SK-N-MC (cell line): ENCODE results near the gene RRM2.

Experiments used
- DNase-seq: peaks from one replicate; pipeline ENCODE4 v3.0.0-alpha.2; 2011; ENCODE audit warnings: low read depth, low spot score
- H3K27ac ChIP-seq: fragments of 200-600 bp; sonication (generic); 2 replicates; pipeline ENCODE4 v1.5.1; 2016; ENCODE audit warnings: mixed run types
- H3K36me3 ChIP-seq: fragments of 200-600 bp; sonication (generic); 2 replicates; pipeline ENCODE4 v1.6.1; 2017; ENCODE audit warnings: antibody characterized with exemption, low read length, mixed read lengths; ENCODE audit not compliant: insufficient read depth
- H3K4me3 ChIP-seq: fragments of 200-600 bp; sonication (generic); 2 replicates; pipeline ENCODE4 v1.5.1; 2016
- H3K9ac ChIP-seq: fragments of 200-600 bp; sonication (generic); 2 replicates; pipeline ENCODE4 v1.8.0; 2017; ENCODE audit warnings: mixed run types, mixed read lengths; ENCODE audit not compliant: insufficient read length
- H3K9me3 ChIP-seq: fragments of 200-600 bp; sonication (generic); 2 replicates; pipeline ENCODE4 v1.6.1; 2017; ENCODE audit warnings: low read depth, mild to moderate bottlenecking, antibody characterized with exemption, low read length, moderate library complexity, mixed read lengths
- EZH2 ChIP-seq: fragments of 200-600 bp; sonication (generic); IDR thresholded peaks from one replicate; pipeline ENCODE4 v1.6.1; 2017; ENCODE audit warnings: antibody characterized with exemption
- FOXP2 ChIP-seq: optimal IDR thresholded peaks from 2 replicates; pipeline ENCODE3; 2011; ENCODE audit warnings: mild to moderate bottlenecking, moderate library complexity; ENCODE audit not compliant: insufficient read depth; ENCODE audit errors: extremely low read length, control extremely low read depth
- POLR2AphosphoS5 ChIP-seq: IDR thresholded peaks from 2 replicates; pipeline ENCODE4 v1.6.1; 2012; ENCODE audit warnings: mild to moderate bottlenecking, low read depth, low read length, borderline replicate concordance

The RRM2 gene

GRCh38 chr2:10122500-10123280 is at the start of gene RRM2:
Gene RRM2, plus strand, starts transcription at chr2:10122739. Its CDS starts 60 bp downstream, at chr2:10122799.
- Histone ChIP-seq H3K9me3 (no peaks in the 10 kb centered on the region), H3K36me3 (peaks cover 46% of the 10 kb centered on the region)
- TF ChIP-seq EZH2 (no peak), POLR2AphosphoS5 (peak; percentile 95)

GRCh38 chr2:10073706-10074105 is 48.8 kb upstream of the RRM2 start:
- no peak overlapping the region for H3K9ac ChIP-seq
- TF ChIP-seq POLR2AphosphoS5 (no peak), FOXP2 (no peak), EZH2 (no peak)
- no peak overlapping the region for H3K27ac ChIP-seq
- no peak overlapping the region for H3K4me3 ChIP-seq
- no peaks in the 10 kb centered on the region for H3K9me3 ChIP-seq
- DNase-seq: no peak
- no peaks in the 10 kb centered on the region for H3K36me3 ChIP-seq

More at GRCh38 chr2:10122500-10123280, at the start of gene RRM2:
- Histone ChIP-seq H3K4me3 (peak within 1 kb of the TSS; percentile 93), H3K27ac (peak within 1 kb of the TSS; percentile 93), H3K9ac (peak within 1 kb of the TSS; percentile 95)
- peak; percentile 71 for DNase-seq

DNA sequence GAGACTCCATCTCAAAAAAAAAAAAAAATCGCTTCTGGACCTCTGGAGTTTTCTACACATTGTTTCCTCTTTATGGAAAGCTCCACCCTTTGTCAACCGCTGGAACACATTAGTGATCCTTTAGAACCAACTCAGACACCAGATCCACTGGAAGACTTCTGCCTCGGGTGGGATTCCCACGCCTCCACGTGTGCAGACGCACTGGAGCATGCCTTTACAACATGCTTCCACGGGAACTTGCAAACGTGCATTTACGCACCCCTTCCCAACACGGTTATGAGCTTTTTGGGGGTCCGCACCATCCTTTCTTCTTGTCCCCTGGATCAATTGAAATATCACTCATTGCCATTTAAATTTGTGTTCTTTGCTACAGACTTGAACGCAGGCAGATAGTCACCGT is 47.4 kb upstream of the RRM2 start:
- no peak for DNase-seq
- Histone ChIP-seq H3K9me3 (no peaks in the 10 kb centered on the region), H3K4me3 (no peak overlapping the region), H3K27ac (no peak overlapping the region), H3K9ac (no peak overlapping the region), H3K36me3 (no peaks in the 10 kb centered on the region)
- TF ChIP-seq POLR2AphosphoS5: no peak
- TF ChIP-seq FOXP2: no peak
- TF ChIP-seq EZH2: no peak

DNA sequence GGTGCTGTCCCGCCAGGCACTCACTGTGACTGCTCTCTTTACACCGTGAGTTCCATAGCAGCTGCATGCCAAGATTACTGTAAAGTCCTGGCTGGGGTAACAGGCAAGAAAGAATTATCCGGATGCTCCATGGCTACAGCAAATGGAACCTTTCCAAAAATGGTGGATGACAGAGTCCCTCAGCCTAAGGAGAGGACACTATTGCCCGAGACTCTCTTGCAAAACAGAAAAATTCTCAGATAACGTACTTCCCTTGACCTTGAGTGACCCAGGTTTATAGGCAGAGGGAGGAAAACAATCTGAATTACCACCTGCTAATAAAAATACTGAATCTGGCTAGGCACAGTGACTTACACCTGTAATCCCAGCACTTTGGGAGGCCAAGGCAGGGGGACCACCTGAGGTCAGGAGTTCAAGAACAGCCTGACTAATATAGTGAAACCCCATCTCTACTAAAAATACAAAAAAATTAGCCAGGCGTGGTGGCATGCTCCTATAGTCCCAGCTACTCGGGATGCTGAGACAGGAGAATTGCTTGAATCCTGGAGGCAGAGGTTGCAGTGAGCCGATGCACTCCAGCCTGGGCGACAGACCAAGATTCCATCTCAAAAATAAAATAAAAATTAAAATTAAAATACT is 46.8 kb upstream of the RRM2 start:
- H3K4me3 ChIP-seq: no peak overlapping the region
- no peaks in the 10 kb centered on the region for H3K36me3 ChIP-seq
- no peak overlapping the region for H3K9ac ChIP-seq
- DNase-seq: no peak
- TF ChIP-seq EZH2 (no peak), POLR2AphosphoS5 (no peak), FOXP2 (no peak)
- H3K27ac ChIP-seq: no peak overlapping the region
- H3K9me3 ChIP-seq: no peaks in the 10 kb centered on the region

DNA sequence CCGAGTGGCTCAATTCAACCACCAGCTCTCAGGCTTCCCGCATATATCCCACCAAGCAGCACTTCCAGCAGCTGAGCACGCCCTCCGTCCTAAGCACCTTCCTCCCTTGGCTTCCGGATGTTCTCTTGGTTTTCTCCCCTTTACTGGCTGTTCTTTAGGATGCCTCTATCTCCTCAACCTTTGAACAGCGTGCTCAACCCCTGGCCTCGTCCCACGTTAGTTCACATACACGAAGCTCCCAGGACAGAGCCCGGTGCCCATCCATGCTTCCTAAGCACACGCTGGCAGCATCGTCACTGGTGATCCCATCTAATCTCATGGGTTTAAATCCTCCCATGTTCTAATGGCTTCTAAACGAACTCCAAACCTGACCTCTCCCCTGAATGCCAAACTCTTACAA is 46.0 kb upstream of the RRM2 start:
- H3K9ac ChIP-seq: no peak overlapping the region

GRCh38 chr2:10076988-10077527 is 45.5 kb upstream of the RRM2 start:
- TF ChIP-seq POLR2AphosphoS5 (no peak), EZH2 (no peak), FOXP2 (no peak)
- H3K27ac ChIP-seq: no peak overlapping the region

More for the DNA sequence above, 46.0 kb upstream of the RRM2 start:
- Histone ChIP-seq H3K4me3 (no peak overlapping the region), H3K27ac (no peak overlapping the region), H3K9me3 (no peaks in the 10 kb centered on the region), H3K36me3 (no peaks in the 10 kb centered on the region)
- TF ChIP-seq FOXP2 (no peak), POLR2AphosphoS5 (no peak), EZH2 (no peak)
- DNase-seq: no peak

GRCh38 chr2:10078001-10078400 is 44.5 kb upstream of the RRM2 start:
- Histone ChIP-seq H3K9me3 (no peaks in the 10 kb centered on the region), H3K9ac (no peak overlapping the region), H3K36me3 (no peaks in the 10 kb centered on the region), H3K4me3 (no peak overlapping the region), H3K27ac (no peak overlapping the region)
- TF ChIP-seq FOXP2 (no peak), POLR2AphosphoS5 (no peak), EZH2 (no peak)
- no peak for DNase-seq

More at GRCh38 chr2:10076988-10077527, 45.5 kb upstream of the RRM2 start:
- H3K4me3 ChIP-seq: no peak overlapping the region
- H3K9me3 ChIP-seq: no peaks in the 10 kb centered on the region
- H3K9ac ChIP-seq: no peak overlapping the region
- DNase-seq: no peak
- no peaks in the 10 kb centered on the region for H3K36me3 ChIP-seq

DNA sequence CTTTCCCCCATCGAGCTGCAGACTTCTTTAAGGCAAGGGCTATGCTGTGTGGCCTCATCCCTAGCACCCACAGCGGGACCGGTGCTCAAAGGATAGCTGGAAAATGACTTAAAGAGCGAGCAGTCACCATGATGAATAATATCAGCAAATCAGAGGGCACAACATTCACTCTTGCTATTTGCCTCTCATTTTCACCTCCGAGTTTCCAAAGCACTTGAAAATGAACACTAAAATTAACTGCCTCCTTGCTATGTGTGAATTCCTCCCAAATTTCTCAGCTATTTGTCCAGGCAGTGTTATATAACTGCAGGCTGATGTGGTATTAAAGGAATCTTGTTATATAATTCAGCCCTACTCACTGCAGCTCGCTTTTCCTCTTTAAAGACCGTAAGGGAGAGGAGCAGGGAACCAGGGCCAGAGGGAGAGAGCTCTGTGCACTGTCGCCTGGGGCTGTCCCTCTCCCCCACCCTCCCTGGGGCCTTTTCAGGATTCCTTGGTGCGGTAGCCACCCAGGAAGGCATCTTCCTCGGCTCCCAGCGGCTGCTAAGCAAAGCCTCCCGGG is 43.8 kb upstream of the RRM2 start:
- no peak for DNase-seq
- Histone ChIP-seq H3K9me3 (no peaks in the 10 kb centered on the region), H3K27ac (no peak overlapping the region), H3K9ac (no peak overlapping the region), H3K36me3 (no peaks in the 10 kb centered on the region), H3K4me3 (peak overlapping the region; percentile 48)
- TF ChIP-seq POLR2AphosphoS5 (no peak), FOXP2 (no peak), EZH2 (no peak)
